ENCODE measurements around the gene GALNTL6.

DNA sequence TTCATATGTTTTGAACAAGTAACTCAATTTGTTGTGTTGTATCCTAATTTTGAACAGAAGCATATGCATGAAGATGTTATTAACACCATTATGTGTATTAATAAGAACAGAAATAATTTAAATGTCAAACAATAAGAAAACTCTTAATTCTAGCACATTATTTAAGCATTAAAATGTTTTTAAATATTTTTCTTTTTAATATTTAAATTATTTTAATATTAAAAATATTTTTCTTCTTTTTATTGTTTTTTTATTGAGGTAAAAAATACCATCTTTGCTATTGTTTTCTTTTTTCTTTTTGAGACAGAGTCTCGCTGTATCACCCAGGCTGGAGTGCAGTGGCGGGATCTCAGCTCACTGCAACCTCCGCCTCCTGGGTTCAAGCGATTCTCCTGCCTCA lies 914.4 kb downstream of the GALNTL6 start:
- TF ChIP-seq POLR2A (IDR thresholded peaks at IDR 0.05; ENCODE audit: low read length) (no peak), GATA1 (IDR thresholded peaks at IDR 0.05; ENCODE audit: low read depth, low read length) (no peak)
